ENCODE data around the gene DCTPP1. TPM values are rescaled to one million over a fixed set of nuclear protein-coding genes. Genes with fewer than 3 reads are reported as not detected.

Gene DCTPP1
- total and polyA plus RNA-seq, 2 of the 4 experiments (the other 2 are of a cell fraction) = 24.9 to 45.5 TPM

- WGBS, 2 experiments (ENCODE audit: extremely low coverage in 2 of 2, insufficient read length in 1 of 2) = 93% methylated on average over 34 of the region's 42 CpGs; no CpG with 5 or more reads in 1 of the 2 experiments
- H2BK5ac ChIP-seq (ENCODE audit: low read depth, low read length, poor library complexity, severe bottlenecking) = no peak overlapping the region
- peaks cover 10% of the 10 kb centered on the region for H3K4me1 ChIP-seq (ENCODE audit: control insufficient read depth, insufficient read depth, low read length)
- H2BK120ac ChIP-seq (ENCODE audit: low read depth, low read length) = no peak overlapping the region
- in situ Hi-C loops (cut with MboI; ENCODE audit: low sequenced_read_pairs) = no loop called here
- H3K14ac ChIP-seq (replicated peaks; ENCODE audit: low read depth, low read length) = no peak overlapping the region
- H2AK9ac ChIP-seq (replicated peaks; ENCODE audit: low read depth, low read length, poor library complexity) = no peak overlapping the region
- ATAC-seq (ENCODE audit: low read depth) (no peak), DNase-seq (no peak)
- H2BK20ac ChIP-seq (ENCODE audit: low read depth, low read length) = no peak overlapping the region
- no peak overlapping the region for H3K27ac ChIP-seq (ENCODE audit: insufficient read depth, low read length)
- TF ChIP-seq ELK1 (IDR thresholded peaks at IDR 0.05; ENCODE audit: borderline replicate concordance, low read depth, low read length) (no peak), SMC3 (IDR thresholded peaks at IDR 0.05; ENCODE audit: low read depth, low read length) (no peak), CHD1 (IDR thresholded peaks at IDR 0.05; ENCODE audit: low read depth, low read length) (no peak), MXI1 (IDR thresholded peaks at IDR 0.05; ENCODE audit: borderline replicate concordance, low read depth, low read length) (no peak), CEBPB (IDR thresholded peaks at IDR 0.05; ENCODE audit: low read depth, low read length) (no peak), RFX5 (IDR thresholded peaks at IDR 0.05; ENCODE audit: low read depth, low read length) (no peak), BHLHE40 (IDR thresholded peaks at IDR 0.05; ENCODE audit: low read depth, low read length) (no peak), CTCF (conservative IDR thresholded peaks at IDR 0.05; ENCODE audit: low read depth, low read length) (no peak), NFE2L2 (IDR thresholded peaks at IDR 0.05; ENCODE audit: low read depth, low read length) (no peak)
- ChIA-PET CTCF (no interaction called here), POLR2A (ENCODE audit: unreplicated experiment) (no interaction called here)
- peaks cover 4% of the 10 kb centered on the region; the same call in 1 of the 2 replicates for H3K9me1 ChIP-seq (ENCODE audit: insufficient read depth, low read length)
- no peak overlapping the region for H3K4ac ChIP-seq (ENCODE audit: low read depth, low read length)
- H4K5ac ChIP-seq (ENCODE audit: low read depth, low read length) = no peak overlapping the region
- H3K4me2 ChIP-seq (ENCODE audit: low read depth, low read length) = no peak overlapping the region
- H3K79me1 ChIP-seq (ENCODE audit: low read depth in 1 of 2, low read length in 2 of 2) = peaks cover 0 to 52% of the 10 kb centered on the region in 2 experiments
- intact Hi-C loops (cut with micrococcal nuclease) = no loop called here
- H3K9ac ChIP-seq (ENCODE audit: low read depth, low read length) = no peak overlapping the region
- dilution Hi-C loops (cut with HindIII; ENCODE audit: low sequenced_read_pairs, unreplicated experiment) = no loop called here
- H3K9me3 ChIP-seq (ENCODE audit: control insufficient read depth, insufficient read depth, low read length) = no peaks in the 10 kb centered on the region
- no peak overlapping the region for H3K18ac ChIP-seq (ENCODE audit: low read depth, low read length)
- H3K4me3 ChIP-seq (ENCODE audit: insufficient read depth, low read depth, low read length) = no peak overlapping the region
- no peaks in the 10 kb centered on the region for H4K20me1 ChIP-seq (ENCODE audit: insufficient read depth, low read length)
- no peak overlapping the region for H4K8ac ChIP-seq (ENCODE audit: low read depth in 2 of 2, low read length in 2 of 2)
- H3K27me3 ChIP-seq (ENCODE audit: control insufficient read depth, insufficient read depth, low read length) = no peaks in the 10 kb centered on the region
- no peak overlapping the region for H2BK15ac ChIP-seq (ENCODE audit: low read depth, low read length)
- H2AFZ ChIP-seq (replicated peaks; ENCODE audit: low read length, poor library complexity) = no peak overlapping the region
- no TSS peak for BruUV-seq (replicated peaks)
- peaks cover 12% of the 10 kb centered on the region; the same call in 1 of the 2 replicates for H3K36me3 ChIP-seq (ENCODE audit: control insufficient read depth, insufficient read depth, low read length)
- H4K91ac ChIP-seq (ENCODE audit: insufficient read depth, low read depth, low read length) = no peak overlapping the region
- H3K56ac ChIP-seq (ENCODE audit: extremely low read depth, insufficient read depth, low read length) = no peak overlapping the region
- H2AK5ac ChIP-seq (ENCODE audit: low read depth, low read length) = no peak overlapping the region
- no peak overlapping the region for H3K23ac ChIP-seq (ENCODE audit: low read depth, low read length)
Observed at GRCh38 chr16:30397776-30398660, 31.8 kb downstream of the DCTPP1 start.
